ENCODE measurements around the gene IFNA13. TPM values are rescaled to one million over a fixed set of nuclear protein-coding genes. Genes with fewer than 3 reads are reported as not detected.

The IFNA13 gene
- total and polyA plus RNA-seq, 2 of the 13 experiments (the other 11 are each of a cell fraction or from before 2014, with no cell fraction given): not detected

- TF ChIP-seq ZNF670 (CRISPR knock-in tag; IDR thresholded peaks at IDR 0.05; ENCODE audit: borderline replicate concordance) (no peak), ZFYVE20 (CRISPR knock-in tag; IDR thresholded peaks at IDR 0.05; ENCODE audit: borderline replicate concordance, low read depth) (no peak), ZSCAN9 (CRISPR knock-in tag; IDR thresholded peaks at IDR 0.05; ENCODE audit: borderline replicate concordance) (no peak), NONO (IDR thresholded peaks at IDR 0.05) (no peak), NONO (CRISPR knock-in tag; conservative IDR thresholded peaks at IDR 0.05) (no peak), HDAC6 (IDR thresholded peaks at IDR 0.05; ENCODE audit: low read depth, low read length) (no peak), ZNF782 (CRISPR knock-in tag; IDR thresholded peaks at IDR 0.05; ENCODE audit: borderline replicate concordance) (no peak), ARID2 (CRISPR knock-in tag; IDR thresholded peaks at IDR 0.05; ENCODE audit: borderline replicate concordance) (no peak), ZFP41 (CRISPR knock-in tag; IDR thresholded peaks at IDR 0.05; ENCODE audit: borderline replicate concordance) (no peak), ZNF225 (CRISPR knock-in tag; IDR thresholded peaks at IDR 0.05) (no peak), REXO4 (CRISPR knock-in tag; IDR thresholded peaks at IDR 0.05; ENCODE audit: borderline replicate concordance) (no peak)
- TF ChIP-seq, protein P1, sequence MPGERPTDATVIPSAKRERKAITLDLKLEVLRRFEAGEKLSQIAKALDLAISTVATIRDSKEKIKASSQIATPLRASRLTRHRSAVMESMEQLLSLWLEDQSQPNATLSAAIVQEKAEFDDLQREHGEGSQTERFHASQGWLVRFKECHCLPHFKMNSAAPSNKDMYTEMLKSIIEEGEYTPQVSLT (CRISPR knock-in tag; IDR thresholded peaks at IDR 0.05; ENCODE audit: borderline replicate concordance, low read depth): no peak
- TF ChIP-seq, protein P2, sequence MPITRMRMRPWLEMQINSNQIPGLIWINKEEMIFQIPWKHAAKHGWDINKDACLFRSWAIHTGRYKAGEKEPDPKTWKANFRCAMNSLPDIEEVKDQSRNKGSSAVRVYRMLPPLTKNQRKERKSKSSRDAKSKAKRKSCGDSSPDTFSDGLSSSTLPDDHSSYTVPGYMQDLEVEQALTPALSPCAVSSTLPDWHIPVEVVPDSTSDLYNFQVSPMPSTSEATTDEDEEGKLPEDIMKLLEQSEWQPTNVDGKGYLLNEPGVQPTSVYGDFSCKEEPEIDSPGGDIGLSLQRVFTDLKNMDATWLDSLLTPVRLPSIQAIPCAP (CRISPR knock-in tag; IDR thresholded peaks at IDR 0.05; ENCODE audit: low read depth): no peak
These were observed 45.3 kb upstream of the IFNA13 start (continued) for GRCh38 chr9:21413151-21413550.

- CTCF ChIA-PET (ENCODE audit: low intra/inter-chr PET ratio, low total read pairs): no interaction called here
- H3K79me2 ChIP-seq (ENCODE audit: insufficient read depth, low read length): no peaks in the 10 kb centered on the region
- no peaks in the 10 kb centered on the region for H3K4me1 ChIP-seq (ENCODE audit: insufficient read depth, low read length)
- POLR2A ChIA-PET: no interaction called here
- H2AFZ ChIP-seq (ENCODE audit: low read length): no peak overlapping the region
- H3K27ac ChIP-seq (ENCODE audit: extremely low read length, insufficient read depth, low read length): no peak overlapping the region
- no peak overlapping the region for H3K4me2 ChIP-seq (ENCODE audit: low read depth, low read length)
- no TSS peak for BruUV-seq (replicated peaks)
- H3K9ac ChIP-seq (ENCODE audit: insufficient read depth, low read depth, low read length): no peak overlapping the region
- H3K27me3 ChIP-seq (ENCODE audit: control insufficient read depth in 1 of 2, insufficient read depth in 2 of 2, low read length in 2 of 2): no peaks in the 10 kb centered on the region
- in situ Hi-C loops (cut with HindIII; ENCODE audit: extremely low pct_ligation_motif_present, low pct_unique_long_range_greater_than_20kb): no loop called here
- intact Hi-C loops (cut with micrococcal nuclease; ENCODE audit: unreplicated experiment): no loop called here
- DNase-seq (ENCODE audit: low spot score): no peak
- no peak for TF ChIP-seq HMG20B (CRISPR knock-in tag; conservative IDR thresholded peaks at IDR 0.05)
- no peak for TF ChIP-seq KAT8 (CRISPR knock-in tag; IDR thresholded peaks at IDR 0.05)
- TF ChIP-seq, protein P3, sequence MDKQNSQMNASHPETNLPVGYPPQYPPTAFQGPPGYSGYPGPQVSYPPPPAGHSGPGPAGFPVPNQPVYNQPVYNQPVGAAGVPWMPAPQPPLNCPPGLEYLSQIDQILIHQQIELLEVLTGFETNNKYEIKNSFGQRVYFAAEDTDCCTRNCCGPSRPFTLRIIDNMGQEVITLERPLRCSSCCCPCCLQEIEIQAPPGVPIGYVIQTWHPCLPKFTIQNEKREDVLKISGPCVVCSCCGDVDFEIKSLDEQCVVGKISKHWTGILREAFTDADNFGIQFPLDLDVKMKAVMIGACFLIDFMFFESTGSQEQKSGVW (CRISPR knock-in tag; IDR thresholded peaks at IDR 0.05; ENCODE audit: borderline replicate concordance): no peak
- TF ChIP-seq ZNF619 (CRISPR knock-in tag; IDR thresholded peaks at IDR 0.05): no peak
- H3K36me3 ChIP-seq (replicated peaks in 1 of 2; ENCODE audit: control insufficient read depth in 1 of 2, insufficient read depth in 2 of 2, low read length in 2 of 2): no peaks in the 10 kb centered on the region
- H4K20me1 ChIP-seq (ENCODE audit: insufficient read depth, low read length): no peaks in the 10 kb centered on the region
- no peak for FAIRE-seq
- no peaks in the 10 kb centered on the region for H3K9me3 ChIP-seq (ENCODE audit: low read length)
- no peak for ATAC-seq
- no peak overlapping the region for H3K4me3 ChIP-seq (replicated peaks in 1 of 3; ENCODE audit: insufficient read depth in 1 of 3, low read depth in 2 of 3, low read length in 3 of 3)
These were observed 44.2 kb upstream of the IFNA13 start for GRCh38 chr9:21412107-21412506.
